HCT116 (cell line): ENCODE results near the gene TBC1D14. TPM values are rescaled to one million over a fixed set of nuclear protein-coding genes. Genes with fewer than 3 reads are reported as not detected.
"Not testable (repeated sequence)": the region's sequence is repeated elsewhere in the genome, so short reads cannot be mapped to it uniquely, and the experiment has no call there.

ENCODE experiments used
- ATAC-seq: fragments of 200-7000 bp; cut with Tn5 transposase; 2 replicates; pipeline ENCODE4 v1.9.1; 2020; ENCODE audit warnings: mild to moderate bottlenecking, moderate library complexity
- BruUV-seq: library from RNA; stranded (reverse); fragments of 400-500 nt; replicated peaks from 2 replicates; lab custom pipeline; 2021; lab: Mats Ljungman, UMichigan
- CTCF ChIA-PET: fragments of 300-600 bp; sonication (Branson Sonifier 250); formaldehyde crosslinking; loops from one replicate; lab custom pipeline; 2021; ENCODE audit warnings: antibody characterized with exemption; lab: Charles Lee
- POLR2A ChIA-PET: fragments of 300-600, 350-600 bp; sonication (Branson Sonifier 250); formaldehyde crosslinking; loops from one replicate; lab custom pipeline; 2021; ENCODE audit warnings: antibody characterized with exemption; lab: Charles Lee
- RAD21 ChIA-PET, 2 experiments: fragments of 300-600 bp; sonication (Branson Sonifier 250); formaldehyde crosslinking; loops; one replicate each; lab custom pipeline; 2023; ENCODE audit warnings: low total read pairs in 2 of 2; ENCODE audit not compliant: uncharacterized antibody in 2 of 2, unreplicated experiment in 2 of 2, low non-redundant PET in 1 of 2; lab: Charles Lee
- DNase-seq: peaks from one replicate; pipeline ENCODE4 v3.0.0-alpha.2; 2010; ENCODE audit warnings: low read depth, low spot score
- H2AFZ ChIP-seq: fragments of 200-600 bp; shearing (Covaris generic), sonication (generic); 2 replicates; pipeline ENCODE4 v1.6.1; 2017; ENCODE audit warnings: low read depth, mixed run types, mixed read lengths, antibody characterized with exemption, low read length; ENCODE audit not compliant: poor library complexity, severe bottlenecking
- H3K27ac ChIP-seq: 2 replicates; pipeline ENCODE4 v1.5.1; 2012; ENCODE audit warnings: low read depth, low read length
- H3K27me3 ChIP-seq: fragments of 200-600 bp; sonication (generic); 2 replicates; pipeline ENCODE4 v1.6.1; 2016; ENCODE audit warnings: mixed run types, low read length, mixed read lengths; ENCODE audit not compliant: insufficient read depth
- H3K36me3 ChIP-seq, 2 experiments: fragments of 200-500 bp in 1 of 2; fragments of 200-600 bp in 1 of 2; sonication (Bioruptor generic) in 1 of 2; sonication (generic) in 1 of 2; 2 replicates each; pipeline versions ENCODE4 v1.5.1 to v1.6.1; 2014 to 2016; ENCODE audit warnings: low read length in 2 of 2, inconsistent platforms in 1 of 2, mixed read lengths in 1 of 2, mixed run types in 1 of 2; ENCODE audit not compliant: insufficient read depth in 2 of 2, control insufficient read depth in 1 of 2
- H3K4me1 ChIP-seq, 2 experiments: fragments of 200-600 bp in 1 of 2; sonication (generic) in 1 of 2; 2 replicates each; pipeline versions ENCODE4 v1.5.1 to v1.6.1; 2012 to 2017; ENCODE audit warnings: low read length in 2 of 2, inconsistent platforms in 1 of 2, mild to moderate bottlenecking in 1 of 2, mixed read lengths in 1 of 2, mixed run types in 1 of 2, moderate library complexity in 1 of 2; ENCODE audit not compliant: insufficient read depth in 2 of 2, control insufficient read depth in 1 of 2
- H3K4me2 ChIP-seq: fragments of 200-600 bp; sonication (generic); 2 replicates; pipeline ENCODE4 v1.6.1; 2017; ENCODE audit warnings: mixed run types, low read length, mixed read lengths
- H3K4me3 ChIP-seq, 2 experiments: fragments of 200-600 bp in 1 of 2; sonication (generic) in 1 of 2; replicated peaks in 1 of 2; 2 replicates each; pipeline ENCODE4 v1.5.1; 2011 to 2016; ENCODE audit warnings: low read length in 2 of 2, control low read depth in 1 of 2, low read depth in 1 of 2, mild to moderate bottlenecking in 1 of 2, mixed read lengths in 1 of 2, mixed run types in 1 of 2
- H3K79me2 ChIP-seq: fragments of 200-600 bp; sonication (generic); 2 replicates; pipeline ENCODE4 v1.6.1; 2017; ENCODE audit warnings: mild to moderate bottlenecking, mixed run types, low read length, moderate library complexity, mixed read lengths; ENCODE audit not compliant: insufficient read depth
- H3K9ac ChIP-seq: fragments of 200-600 bp; sonication (generic); 2 replicates; pipeline ENCODE4 v1.6.1; 2016; ENCODE audit warnings: low read length, mixed read lengths
- H3K9me2 ChIP-seq: fragments of 200-600 bp; sonication (generic), shearing (Covaris generic); 2 replicates; pipeline ENCODE4 v1.6.1; 2017; ENCODE audit warnings: mixed run types, mild to moderate bottlenecking, moderate library complexity; ENCODE audit not compliant: insufficient read depth
- H3K9me3 ChIP-seq, 2 experiments: fragments of 200-500 bp in 1 of 2; fragments of 200-600 bp in 1 of 2; sonication (Bioruptor generic) in 1 of 2; sonication (generic) in 1 of 2; 2 replicates each; pipeline ENCODE4 v1.6.1; 2014 to 2017; ENCODE audit warnings: low read length in 2 of 2, mixed read lengths in 2 of 2, inconsistent platforms in 1 of 2, low read depth in 1 of 2, mild to moderate bottlenecking in 1 of 2, mixed run types in 1 of 2, moderate library complexity in 1 of 2; ENCODE audit not compliant: control insufficient read depth in 1 of 2, insufficient read depth in 1 of 2
- H4K20me1 ChIP-seq: fragments of 200-600 bp; sonication (generic), shearing (Covaris generic); 2 replicates; pipeline ENCODE4 v1.6.1; 2017; ENCODE audit warnings: mixed run types, mild to moderate bottlenecking, moderate library complexity; ENCODE audit not compliant: insufficient read depth
- SIN3A ChIP-seq: IDR thresholded peaks from 2 replicates; pipeline ENCODE4 v1.6.1; 2012; ENCODE audit warnings: low read depth
- intact Hi-C: fragments of 100-400 bp; cut with micrococcal nuclease; formaldehyde crosslinking; loops from 2 replicates; pipeline ENCODE4 v1.10.0; 2022
- total RNA-seq: library from RNA; stranded (reverse); gene quantifications from one replicate; pipeline ENCODE4 v1.2.1, GENCODE V29; 2021; ENCODE audit not compliant: unreplicated experiment
- TF ChIP-seq, protein P1 (sequence below), 3 experiments: fragments of 200-600 bp in 1 of 3; sonication (generic) in 1 of 3; IDR thresholded peaks in 2 of 3; conservative IDR thresholded peaks in 1 of 3; 2 replicates each; pipeline ENCODE4 v1.5.1; 2012 to 2017; ENCODE audit warnings: low read depth in 2 of 3, low read length in 2 of 3, antibody characterized with exemption in 1 of 3, borderline replicate concordance in 1 of 3, control low read depth in 1 of 3, mild to moderate bottlenecking in 1 of 3, mixed read lengths in 1 of 3, mixed run types in 1 of 3, moderate library complexity in 1 of 3; ENCODE audit not compliant: insufficient read depth in 1 of 3

TBC1D14 gene
- total RNA-seq, 1 experiment from 2014 or later = 62.9 TPM

DNA sequence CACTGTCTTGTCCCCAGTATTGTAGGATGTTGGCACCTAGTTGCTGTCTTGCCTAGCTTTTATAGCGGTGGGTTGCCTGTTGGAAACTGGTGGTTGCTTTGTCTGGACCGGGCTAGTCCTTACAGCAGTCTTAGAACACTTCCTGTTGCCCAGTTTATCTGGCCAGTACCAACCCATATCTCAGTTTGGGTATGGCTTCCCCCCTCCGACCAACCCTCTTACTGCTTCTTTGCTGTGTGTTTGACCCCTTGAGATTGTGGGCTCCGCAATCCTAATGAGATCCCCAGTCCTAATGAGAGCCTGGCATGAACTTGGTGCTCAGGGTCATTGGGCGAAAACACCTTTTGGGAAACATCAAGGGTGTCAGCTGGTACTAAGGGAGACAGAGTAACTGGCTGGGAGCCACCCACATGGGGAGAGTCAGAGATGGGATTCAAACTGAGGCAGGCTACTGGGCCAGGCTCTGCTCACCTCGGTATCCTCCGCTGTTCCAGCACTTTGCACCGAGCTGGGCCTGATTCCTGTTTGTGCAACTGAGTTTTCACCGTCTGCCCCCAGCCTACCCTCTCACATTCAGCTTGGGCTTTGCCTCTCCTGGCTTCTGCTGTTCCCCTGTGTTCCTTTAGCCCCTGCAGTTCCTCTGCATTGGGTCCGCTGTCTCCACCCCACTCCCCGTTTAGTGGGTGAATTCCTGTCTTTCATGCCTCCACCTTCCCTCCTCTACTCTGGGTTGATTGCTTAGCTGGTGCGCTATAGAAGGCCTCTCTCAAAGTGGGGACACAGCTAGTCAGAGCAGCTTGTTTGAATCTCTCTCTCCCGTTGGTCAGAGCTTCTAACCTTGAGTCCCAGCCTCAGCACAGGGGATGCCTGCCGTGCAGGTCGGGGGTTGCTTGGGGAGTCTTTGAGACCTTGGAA, 1.6 kb downstream of the TBC1D14 start:
- POLR2A ChIA-PET = no interaction called here
- no peaks in the 10 kb centered on the region for H3K27me3 ChIP-seq
- TSS peak; percentile 43 for BruUV-seq
- DNase-seq = no peak
- peaks cover 28% of the 10 kb centered on the region for H3K79me2 ChIP-seq
- no peaks in the 10 kb centered on the region for H3K36me3 ChIP-seq
- H3K9ac ChIP-seq = no peak overlapping the region
- RAD21 ChIA-PET = no interaction called here
- peak overlapping the region; percentile 72 to 88; a peak in 3 of 4 replicates for H3K4me3 ChIP-seq
- H4K20me1 ChIP-seq = no peaks in the 10 kb centered on the region
- no peak overlapping the region for H2AFZ ChIP-seq
- CTCF ChIA-PET = interaction anchor here (0.8 to 1.0 kb wide), 2 partner anchors 37 to 172 kb away, joined by 3 read pairs; no protein-coding TSS in a partner anchor
- peak overlapping the region; percentile 100 for H3K4me2 ChIP-seq
- H3K9me2 ChIP-seq = no peaks in the 10 kb centered on the region
- no peaks in the 10 kb centered on the region for H3K9me3 ChIP-seq
- H3K4me1 ChIP-seq = peaks cover 23 to 47% of the 10 kb centered on the region in 2 experiments
- intact Hi-C loops = no loop called here
- H3K27ac ChIP-seq = no peak overlapping the region
- no peak for ATAC-seq
- no peak for TF ChIP-seq SIN3A
- TF ChIP-seq, protein P1, sequence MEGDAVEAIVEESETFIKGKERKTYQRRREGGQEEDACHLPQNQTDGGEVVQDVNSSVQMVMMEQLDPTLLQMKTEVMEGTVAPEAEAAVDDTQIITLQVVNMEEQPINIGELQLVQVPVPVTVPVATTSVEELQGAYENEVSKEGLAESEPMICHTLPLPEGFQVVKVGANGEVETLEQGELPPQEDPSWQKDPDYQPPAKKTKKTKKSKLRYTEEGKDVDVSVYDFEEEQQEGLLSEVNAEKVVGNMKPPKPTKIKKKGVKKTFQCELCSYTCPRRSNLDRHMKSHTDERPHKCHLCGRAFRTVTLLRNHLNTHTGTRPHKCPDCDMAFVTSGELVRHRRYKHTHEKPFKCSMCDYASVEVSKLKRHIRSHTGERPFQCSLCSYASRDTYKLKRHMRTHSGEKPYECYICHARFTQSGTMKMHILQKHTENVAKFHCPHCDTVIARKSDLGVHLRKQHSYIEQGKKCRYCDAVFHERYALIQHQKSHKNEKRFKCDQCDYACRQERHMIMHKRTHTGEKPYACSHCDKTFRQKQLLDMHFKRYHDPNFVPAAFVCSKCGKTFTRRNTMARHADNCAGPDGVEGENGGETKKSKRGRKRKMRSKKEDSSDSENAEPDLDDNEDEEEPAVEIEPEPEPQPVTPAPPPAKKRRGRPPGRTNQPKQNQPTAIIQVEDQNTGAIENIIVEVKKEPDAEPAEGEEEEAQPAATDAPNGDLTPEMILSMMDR (IDR thresholded peaks at IDR 0.05 in 2 of 3, conservative IDR thresholded peaks at IDR 0.05 in 1 of 3; ENCODE audit: borderline replicate concordance in 1 of 3, insufficient read depth in 1 of 3, low read depth in 2 of 3, low read length in 2 of 3) = 0 out of 6 replicates have a peak, but pooled peaks of 1 of the 3 experiments have one; percentile 0
- TF ChIP-seq, all 23 proteins: peak for 1

- H3K27me3 ChIP-seq, POLR2A ChIA-PET, H3K9me3 ChIP-seq, H3K4me2 ChIP-seq, H3K9ac ChIP-seq, H3K36me3 ChIP-seq, H3K4me3 ChIP-seq, intact Hi-C loops, ATAC-seq, DNase-seq, H4K20me1 ChIP-seq, BruUV-seq, H3K9me2 ChIP-seq, H3K27ac ChIP-seq, RAD21 ChIA-PET, H2AFZ ChIP-seq: not testable (repeated sequence)
- Histone ChIP-seq H3K79me2 (peaks cover 28% of the 10 kb centered on the region), H3K4me1 (peaks cover 30 to 54% of the 10 kb centered on the region in 2 experiments)
- CTCF ChIA-PET = interaction anchor here (1.0 kb wide), 1 partner anchor 38 kb away, joined by 3 read pairs; no protein-coding TSS in a partner anchor
These were observed 2.3 kb downstream of the TBC1D14 start for GRCh38 chr4:6911917-6912316.
